HepG2 (cell line): Measurements from ENCODE around the gene PSMD4. TPM values are rescaled to one million over a fixed set of nuclear protein-coding genes. Genes with fewer than 3 reads are reported as not detected.

Experiments used
- ATF2 ChIP-seq: sonication (generic); formaldehyde crosslinking; IDR thresholded peaks from 2 replicates; pipeline ENCODE4 v1.4.0; 2020; ENCODE audit warnings: missing genetic modification reagents
- BCL3 ChIP-seq: sonication (generic); formaldehyde crosslinking; IDR thresholded peaks from 2 replicates; pipeline ENCODE4 v1.5.1; 2020; ENCODE audit warnings: mild to moderate bottlenecking, missing genetic modification reagents, moderate library complexity
- CENPT ChIP-seq: sonication (generic); formaldehyde crosslinking; IDR thresholded peaks from 2 replicates; pipeline ENCODE4 v1.8.0; 2022; ENCODE audit warnings: low read depth, mild to moderate bottlenecking, moderate library complexity, missing genetic modification reagents
- ELK4 ChIP-seq: sonication (generic); formaldehyde crosslinking; IDR thresholded peaks from 2 replicates; pipeline ENCODE4 v1.9.0; 2021; ENCODE audit warnings: missing genetic modification reagents, borderline replicate concordance
- GATA4 ChIP-seq: sonication (generic); IDR thresholded peaks from 2 replicates; pipeline ENCODE4 v1.6.1; 2016; ENCODE audit warnings: antibody characterized with exemption, low read depth, borderline replicate concordance
- KDM2A ChIP-seq: sonication (generic); formaldehyde crosslinking; IDR thresholded peaks from 2 replicates; pipeline ENCODE4 v1.4.0; 2020; ENCODE audit warnings: low read depth, missing genetic modification reagents, borderline replicate concordance
- KDM3A ChIP-seq: IDR thresholded peaks from 2 replicates; pipeline ENCODE4 v1.6.1; 2018; ENCODE audit warnings: low read depth, missing compliant biosample characterization
- MTF2 ChIP-seq: sonication (generic); formaldehyde crosslinking; IDR thresholded peaks from 2 replicates; pipeline ENCODE4 v1.5.0; 2020; ENCODE audit warnings: missing genetic modification reagents, borderline replicate concordance
- NFKBIZ ChIP-seq: IDR thresholded peaks from 2 replicates; pipeline ENCODE4 v1.6.1; 2018; ENCODE audit warnings: missing genetic modification reagents, missing compliant biosample characterization
- RXRA ChIP-seq: sonication (generic); formaldehyde crosslinking; IDR thresholded peaks from 2 replicates; pipeline ENCODE4 v1.5.1; 2020; ENCODE audit warnings: missing genetic modification reagents
- SRF ChIP-seq: IDR thresholded peaks from 2 replicates; pipeline ENCODE4 v1.6.1; 2011; ENCODE audit warnings: mild to moderate bottlenecking, low read depth, low read length, moderate library complexity
- SUZ12 ChIP-seq: fragments of 150-350 bp; IDR thresholded peaks from 2 replicates; pipeline ENCODE4 v1.6.1; 2014; ENCODE audit warnings: low read depth, low read length
- ZHX2 ChIP-seq, 2 experiments: sonication (generic) in 1 of 2; formaldehyde crosslinking in 1 of 2; IDR thresholded peaks; 2 replicates each; pipeline versions ENCODE4 v1.6.1 to v1.9.0; 2014 to 2022; ENCODE audit warnings: antibody characterized with exemption in 1 of 2, borderline replicate concordance in 1 of 2, inconsistent platforms in 1 of 2, low read depth in 1 of 2, missing genetic modification reagents in 1 of 2
- ZNF275 ChIP-seq: sonication (generic); formaldehyde crosslinking; IDR thresholded peaks from 2 replicates; pipeline ENCODE4 v1.8.0; 2022; ENCODE audit warnings: missing genetic modification reagents, mild to moderate bottlenecking, inconsistent platforms, borderline replicate concordance
- ZNF33B ChIP-seq: sonication (generic); formaldehyde crosslinking; IDR thresholded peaks from 2 replicates; pipeline ENCODE4 v1.5.1; 2020; ENCODE audit warnings: mild to moderate bottlenecking, missing genetic modification reagents
- ZNF354B ChIP-seq: sonication (generic); formaldehyde crosslinking; IDR thresholded peaks from 2 replicates; pipeline ENCODE4 v1.8.0; 2022; ENCODE audit warnings: mild to moderate bottlenecking, missing genetic modification reagents
- ZNF431 ChIP-seq: sonication (generic); formaldehyde crosslinking; IDR thresholded peaks from 2 replicates; pipeline ENCODE4 v1.9.0; 2022; ENCODE audit warnings: missing genetic modification reagents, low read depth, mild to moderate bottlenecking, borderline replicate concordance
- polyA plus RNA-seq, 8 experiments: library from polyadenylated mRNA; depleted of rRNA in 3 of 8; stranded (reverse) in 7 of 8; unstranded in 1 of 8; fragments of >200 nt; fragmentation: Illumina TruSeq in 4 of 8; extraction: Trizol in 4 of 8; gene quantifications; 2 replicates each; pipeline versions ENCODE4 v1.2.1 to v1.2.3, GENCODE V29; 2011 to 2016; ENCODE audit warnings: low read depth in 4 of 8, missing spikeins in 1 of 8, mixed read lengths in 1 of 8; ENCODE audit not compliant: insufficient read depth in 1 of 8
- total RNA-seq, 5 experiments: library from RNA; depleted of rRNA; stranded (reverse); fragments of >200 nt; fragmentation: Illumina TruSeq; extraction: Trizol; gene quantifications; 2 replicates each; pipeline ENCODE4 v1.2.3, GENCODE V29; 2016; ENCODE audit warnings: low read depth in 1 of 5

The PSMD4 gene
- total and polyA plus RNA-seq, 2 of the 13 experiments (the other 11 are each of a cell fraction or from before 2014, with no cell fraction given), result 194 to 243 TPM

- no peak; the same call in 1 of the 2 replicates for TF ChIP-seq BCL3 (CRISPR knock-in tag)
- TF ChIP-seq SUZ12, result no peak
- TF ChIP-seq ZNF275 (CRISPR knock-in tag), result no peak; the same call in 1 of the 2 replicates
- no peak for TF ChIP-seq CENPT (CRISPR knock-in tag)
- TF ChIP-seq KDM2A (CRISPR knock-in tag), result peak; percentile 81
- TF ChIP-seq ATF2 (CRISPR knock-in tag), result peak; percentile 89
- no peak for TF ChIP-seq ZNF354B (CRISPR knock-in tag)
- TF ChIP-seq ZHX2 (IDR thresholded peaks at IDR 0.05; ENCODE audit: low read depth), result peak; percentile 91
- no peak for TF ChIP-seq ZHX2 (CRISPR knock-in tag; IDR thresholded peaks at IDR 0.05; ENCODE audit: borderline replicate concordance)
- no peak for TF ChIP-seq ELK4 (CRISPR knock-in tag)
- TF ChIP-seq GATA4, result peak; percentile 14; the same call in 1 of the 2 replicates
- TF ChIP-seq ZNF431 (CRISPR knock-in tag), result peak; percentile 75; the same call in 1 of the 2 replicates
- no peak for TF ChIP-seq ZNF33B (CRISPR knock-in tag)
- TF ChIP-seq SRF, result peak; percentile 76; the same call in 1 of the 2 replicates
- TF ChIP-seq MTF2 (CRISPR knock-in tag), result no peak
- TF ChIP-seq RXRA (CRISPR knock-in tag), result peak; percentile 38
- no peak for TF ChIP-seq KDM3A
- TF ChIP-seq NFKBIZ (CRISPR knock-in tag), result no peak; the same call in 1 of the 2 replicates
These were observed 26.9 kb downstream of the PSMD4 start (continued) for GRCh38 chr1:151281225-151281968.
